GM23338 (cell line): ENCODE data around the gene HK2. TPM values are rescaled to one million over a fixed set of nuclear protein-coding genes. Genes with fewer than 3 reads are reported as not detected.

Experiments used
- ATAC-seq: fragments of 200-7000 bp; cut with Tn5 transposase; 3 replicates; pipeline ENCODE4 v1.9.1; 2020
- DNase-seq: peaks from one replicate; pipeline ENCODE4 v3.0.0-alpha.2; 2015; ENCODE audit warnings: low spot score
- H2AFZ ChIP-seq: fragments of 200-600 bp; sonication (generic); 2 replicates; pipeline ENCODE4 v1.8.0; 2016; ENCODE audit warnings: antibody characterized with exemption, mild to moderate bottlenecking, moderate library complexity
- H3F3A ChIP-seq: fragments of 200-600 bp; sonication (generic); replicated peaks from 2 replicates; pipeline ENCODE4 v1.8.0; 2017; ENCODE audit warnings: antibody characterized with exemption, mixed run types, low read depth
- H3K27ac ChIP-seq: fragments of 200-600 bp; sonication (generic); 2 replicates; pipeline ENCODE4 v1.6.1; 2016; ENCODE audit warnings: low read depth
- H3K27me3 ChIP-seq: fragments of 200-600 bp; sonication (generic); 2 replicates; pipeline ENCODE4 v1.8.0; 2016; ENCODE audit warnings: mild to moderate bottlenecking, mixed run types, moderate library complexity; ENCODE audit not compliant: insufficient read depth
- H3K36me3 ChIP-seq: fragments of 200-600 bp; sonication (generic); 2 replicates; pipeline ENCODE4 v1.8.0; 2016; ENCODE audit warnings: mild to moderate bottlenecking; ENCODE audit not compliant: insufficient read depth
- H3K4me1 ChIP-seq: fragments of 200-600 bp; sonication (generic); 2 replicates; pipeline ENCODE4 v1.8.0; 2016; ENCODE audit warnings: mild to moderate bottlenecking, moderate library complexity; ENCODE audit not compliant: insufficient read depth
- H3K4me2 ChIP-seq: fragments of 200-600 bp; sonication (generic); 2 replicates; pipeline ENCODE4 v1.7.1; 2017; ENCODE audit warnings: mixed run types
- H3K4me3 ChIP-seq: fragments of 200-600 bp; sonication (generic); 2 replicates; pipeline ENCODE4 v1.6.1; 2016; ENCODE audit warnings: mixed run types
- H3K79me2 ChIP-seq: fragments of 200-600 bp; sonication (generic); replicated peaks from 2 replicates; pipeline ENCODE4 v1.8.0; 2017; ENCODE audit warnings: mild to moderate bottlenecking; ENCODE audit not compliant: insufficient read depth
- H3K9me2 ChIP-seq: fragments of 200-600 bp; sonication (generic); 2 replicates; pipeline ENCODE4 v1.8.0; 2017; ENCODE audit not compliant: insufficient read depth
- H4K20me1 ChIP-seq: fragments of 200-600 bp; sonication (generic); replicated peaks from 2 replicates; pipeline ENCODE4 v1.8.0; 2017; ENCODE audit warnings: mild to moderate bottlenecking; ENCODE audit not compliant: insufficient read depth
- H3K27ac Mint-ChIP-seq: 2 replicates; pipeline ENCODE4 v1.8.0; 2020; ENCODE audit warnings: inconsistent platforms, mild to moderate bottlenecking, moderate library complexity, mixed read lengths
- H3K27me3 Mint-ChIP-seq: 3 replicates; pipeline ENCODE4 v1.8.0; 2022; ENCODE audit warnings: low read depth, mild to moderate bottlenecking, moderate library complexity, mixed read lengths, inconsistent platforms; ENCODE audit not compliant: insufficient read depth, poor library complexity
- H3K36me3 Mint-ChIP-seq: 3 replicates; pipeline ENCODE4 v1.8.0; 2021; ENCODE audit warnings: low read depth, mild to moderate bottlenecking, inconsistent platforms, moderate library complexity, mixed read lengths
- H3K4me1 Mint-ChIP-seq: 3 replicates; pipeline ENCODE4 v1.8.0; 2020; ENCODE audit warnings: mild to moderate bottlenecking, inconsistent platforms, mixed read lengths
- H3K4me3 Mint-ChIP-seq: 3 replicates; pipeline ENCODE4 v1.8.0; 2021; ENCODE audit warnings: moderate library complexity, mild to moderate bottlenecking, inconsistent platforms, mixed read lengths
- H3K9me3 Mint-ChIP-seq: 3 replicates; pipeline ENCODE4 v1.8.0; 2020; ENCODE audit warnings: moderate library complexity, mild to moderate bottlenecking, inconsistent platforms, mixed read lengths
- CTCF ChIP-seq, 2 experiments: fragments of 200-600 bp in 1 of 2; sonication (generic) in 1 of 2; conservative IDR thresholded peaks; 2 replicates each; pipeline versions ENCODE4 v1.5.1 to v1.6.1; 2016 to 2017; ENCODE audit warnings: antibody characterized with exemption in 2 of 2, low read depth in 2 of 2, mild to moderate bottlenecking in 2 of 2, moderate library complexity in 1 of 2
- ETS1 ChIP-seq: IDR thresholded peaks from 2 replicates; pipeline ENCODE4 v1.6.1; 2016; ENCODE audit warnings: antibody characterized with exemption
- EZH2phosphoT487 ChIP-seq: fragments of 200-600 bp; sonication (generic); IDR thresholded peaks from one replicate; pipeline ENCODE4 v1.8.1; 2018; ENCODE audit warnings: antibody characterized with exemption; ENCODE audit not compliant: unreplicated experiment
- JUNB ChIP-seq: IDR thresholded peaks from one replicate; pipeline ENCODE4 v1.6.1; 2016; ENCODE audit warnings: antibody characterized with exemption; ENCODE audit not compliant: unreplicated experiment
- NANOG ChIP-seq: IDR thresholded peaks from 2 replicates; pipeline ENCODE4 v1.6.1; 2016; ENCODE audit warnings: antibody characterized with exemption, borderline replicate concordance
- POLR2AphosphoS5 ChIP-seq: IDR thresholded peaks from 2 replicates; pipeline ENCODE4 v1.6.1; 2016; ENCODE audit warnings: antibody characterized with exemption, low read depth
- REST ChIP-seq: IDR thresholded peaks from one replicate; pipeline ENCODE4 v1.6.1; 2018; ENCODE audit warnings: antibody characterized with exemption; ENCODE audit not compliant: unreplicated experiment
- ZNF114 ChIP-seq: fragments of 250-450 bp; sonication (Bioruptor Pico); IDR thresholded peaks from 2 replicates; pipeline ENCODE4 v1.5.0; 2020; ENCODE audit warnings: mild to moderate bottlenecking, moderate library complexity
- polyA plus RNA-seq: library from polyadenylated mRNA; unstranded; fragments of >200 nt; fragmentation: Nextera tagmentation; extraction: Ambion mirVana; gene quantifications from 2 replicates; pipeline ENCODE4 v1.2.1, GENCODE V29; 2016
- total RNA-seq: library from RNA; depleted of rRNA; stranded (reverse); fragments of >200 nt; shearing (Covaris generic); gene quantifications from 2 replicates; pipeline ENCODE4 v1.2.3, GENCODE V29; 2014

The HK2 gene
- total and polyA plus RNA-seq, 2 experiments from 2014 or later: 23.2 to 54.7 TPM

GRCh38 chr2:74911061-74911460 lies 77.1 kb downstream of the HK2 start (continued):
- TF ChIP-seq REST (no peak), CTCF (conservative IDR thresholded peaks at IDR 0.05; ENCODE audit: low read depth in 2 of 2) (no peak), ZNF114 (CRISPR knock-in tag) (no peak), ETS1 (no peak)

- Mint-ChIP-seq H3K4me1 (no peaks in the 10 kb centered on the region), H3K9me3 (no peaks in the 10 kb centered on the region), H3K27me3 (peaks cover under 1% of the 10 kb centered on the region), H3K36me3 (no peaks in the 10 kb centered on the region), H3K27ac (no peak overlapping the region), H3K4me3 (no peak overlapping the region)
- Histone ChIP-seq H3K27ac (no peak overlapping the region), H4K20me1 (no peaks in the 10 kb centered on the region; the same call in 1 of the 2 replicates), H3K36me3 (no peaks in the 10 kb centered on the region), H3F3A (no peaks in the 10 kb centered on the region), H3K4me3 (no peak overlapping the region), H3K27me3 (no peaks in the 10 kb centered on the region), H3K4me2 (no peak overlapping the region), H3K9me2 (0 out of 2 replicates have a peak, but pooled peaks cover 3% of the 10 kb centered on the region), H2AFZ (no peak overlapping the region), H3K79me2 (no peaks in the 10 kb centered on the region), H3K4me1 (0 out of 2 replicates have a peak, but pooled peaks cover 2% of the 10 kb centered on the region)
- no peak for DNase-seq
- ATAC-seq: no peak
- no peak for TF ChIP-seq ZNF114 (CRISPR knock-in tag)
- TF ChIP-seq REST: no peak
- no peak for TF ChIP-seq EZH2phosphoT487
- no peak for TF ChIP-seq POLR2AphosphoS5
- TF ChIP-seq JUNB: no peak
- TF ChIP-seq ETS1: no peak
- no peak for TF ChIP-seq NANOG
Measured at GRCh38 chr2:74915743-74916142, 81.8 kb downstream of the HK2 start.
